SK-N-SH treated with all-trans-retinoic acid at 6 μM for 48 hours (cell line): ENCODE results near the gene CACHD1.

Source experiments
- ATAC-seq: fragments of 200-7000 bp; cut with Tn5 transposase; 3 replicates; pipeline ENCODE4 v1.9.1; 2020; ENCODE audit warnings: mild to moderate bottlenecking, moderate library complexity
- BACH2 ChIP-seq: fragments of 250-450 bp; sonication (Bioruptor Pico); IDR thresholded peaks from 2 replicates; pipeline ENCODE4 v1.9.0; 2021; ENCODE audit warnings: mild to moderate bottlenecking, borderline replicate concordance
- CREB5 ChIP-seq: fragments of 250-450 bp; sonication (Bioruptor Pico); IDR thresholded peaks from 2 replicates; pipeline ENCODE4 v1.5.1; 2020; ENCODE audit warnings: low read depth, mild to moderate bottlenecking, moderate library complexity
- CSDC2 ChIP-seq: fragments of 250-450 bp; sonication (Bioruptor Pico); IDR thresholded peaks from 2 replicates; pipeline ENCODE4 v1.5.0; 2020; ENCODE audit warnings: mild to moderate bottlenecking, moderate library complexity
- CSRNP3 ChIP-seq: fragments of 250-450 bp; sonication (Bioruptor Pico); IDR thresholded peaks from 2 replicates; pipeline ENCODE4 v1.5.1; 2021; ENCODE audit warnings: mild to moderate bottlenecking, moderate library complexity
- ISL1 ChIP-seq: fragments of 250-450 bp; sonication (Bioruptor Pico); IDR thresholded peaks from 2 replicates; pipeline ENCODE4 v2.1.2; 2022; ENCODE audit warnings: mild to moderate bottlenecking, moderate library complexity
- POU6F1 ChIP-seq: fragments of 250-450 bp; sonication (Bioruptor Pico); IDR thresholded peaks from 2 replicates; pipeline ENCODE4 v1.8.0; 2021; ENCODE audit warnings: low read depth, mild to moderate bottlenecking, moderate library complexity, borderline replicate concordance
- PPARA ChIP-seq: fragments of 250-450 bp; sonication (Bioruptor Pico); IDR thresholded peaks from 2 replicates; pipeline ENCODE4 v1.5.0; 2020; ENCODE audit warnings: mild to moderate bottlenecking, borderline replicate concordance
- TCF4 ChIP-seq: fragments of 250-450 bp; sonication (Bioruptor Pico); IDR thresholded peaks from 2 replicates; pipeline ENCODE4 v1.8.0; 2021; ENCODE audit warnings: mild to moderate bottlenecking, moderate library complexity, borderline replicate concordance
- TOX ChIP-seq: fragments of 250-450 bp; sonication (Bioruptor Pico); IDR thresholded peaks from 2 replicates; pipeline ENCODE4 v1.8.0; 2021; ENCODE audit warnings: mild to moderate bottlenecking, moderate library complexity, borderline replicate concordance
- TSHZ2 ChIP-seq: fragments of 250-450 bp; sonication (Bioruptor Pico); IDR thresholded peaks from 2 replicates; pipeline ENCODE4 v1.5.0; 2020; ENCODE audit warnings: mild to moderate bottlenecking, moderate library complexity
- ZC3H10 ChIP-seq: fragments of 250-450 bp; sonication (Bioruptor Pico); IDR thresholded peaks from 2 replicates; pipeline ENCODE4 v1.5.1; 2021; ENCODE audit warnings: mild to moderate bottlenecking, moderate library complexity
- ZNF565 ChIP-seq: fragments of 450-650 bp; formaldehyde crosslinking; conservative IDR thresholded peaks from 2 replicates; pipeline ENCODE4 v1.5.0; 2020; ENCODE audit warnings: low read depth, mild to moderate bottlenecking, moderate library complexity

CACHD1 gene

GRCh38 chr1:64474665-64475439 lies 4.9 kb downstream of the CACHD1 start (continued):
- no peak for TF ChIP-seq POU6F1 (CRISPR knock-in tag)
- no peak for TF ChIP-seq TCF4 (CRISPR knock-in tag)

DNA sequence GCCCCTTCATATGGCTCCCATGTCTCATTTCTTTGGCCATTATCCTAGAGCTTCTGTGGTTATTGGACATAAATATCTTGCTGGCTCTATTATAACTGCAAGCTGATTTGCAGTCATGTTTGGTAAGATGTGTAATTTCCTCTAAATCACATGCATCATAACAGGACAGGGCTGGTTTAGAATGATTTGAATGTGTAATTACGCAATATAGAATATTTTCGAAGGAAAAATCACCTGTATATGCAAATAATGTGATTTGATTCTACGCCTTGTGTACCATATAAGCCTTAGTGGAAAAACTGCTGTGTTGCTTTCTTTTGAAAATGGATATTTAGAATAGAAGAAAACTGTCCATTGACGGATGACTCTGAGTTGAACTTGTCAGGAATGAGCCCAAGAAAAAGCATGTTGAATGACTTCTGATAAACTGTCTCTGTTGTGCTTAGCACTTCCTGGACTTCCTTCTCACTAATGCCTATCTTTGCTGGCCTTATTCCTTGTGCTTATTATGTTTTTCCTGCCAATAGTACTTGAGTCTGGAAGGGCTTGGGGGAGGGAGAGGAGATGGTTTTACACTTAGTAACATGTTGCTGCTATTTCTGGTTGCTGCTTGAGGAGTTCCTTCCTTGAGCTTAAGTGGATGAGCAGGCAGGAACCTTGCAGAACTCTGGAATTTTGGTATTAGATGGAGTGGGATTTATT lies 6.5 kb downstream of the CACHD1 start:
- TF ChIP-seq ZNF565 (CRISPR knock-in tag) (no peak), ISL1 (peak; percentile 35; the same call in 1 of the 2 replicates), CSDC2 (CRISPR knock-in tag) (no peak)
- peak; percentile 80 for ATAC-seq

GRCh38 chr1:64478594-64479470 lies 8.9 kb downstream of the CACHD1 start:
- TF ChIP-seq CREB5 (CRISPR knock-in tag), result no peak
- TF ChIP-seq ISL1, result peak; percentile 44; the same call in 1 of the 2 replicates
- TF ChIP-seq CSDC2 (CRISPR knock-in tag), result no peak
- ATAC-seq, result no peak

GRCh38 chr1:64479874-64480273 lies 9.9 kb downstream of the CACHD1 start:
- TF ChIP-seq POU6F1 (CRISPR knock-in tag) (no peak), CSRNP3 (no peak)
- no peak for ATAC-seq

DNA sequence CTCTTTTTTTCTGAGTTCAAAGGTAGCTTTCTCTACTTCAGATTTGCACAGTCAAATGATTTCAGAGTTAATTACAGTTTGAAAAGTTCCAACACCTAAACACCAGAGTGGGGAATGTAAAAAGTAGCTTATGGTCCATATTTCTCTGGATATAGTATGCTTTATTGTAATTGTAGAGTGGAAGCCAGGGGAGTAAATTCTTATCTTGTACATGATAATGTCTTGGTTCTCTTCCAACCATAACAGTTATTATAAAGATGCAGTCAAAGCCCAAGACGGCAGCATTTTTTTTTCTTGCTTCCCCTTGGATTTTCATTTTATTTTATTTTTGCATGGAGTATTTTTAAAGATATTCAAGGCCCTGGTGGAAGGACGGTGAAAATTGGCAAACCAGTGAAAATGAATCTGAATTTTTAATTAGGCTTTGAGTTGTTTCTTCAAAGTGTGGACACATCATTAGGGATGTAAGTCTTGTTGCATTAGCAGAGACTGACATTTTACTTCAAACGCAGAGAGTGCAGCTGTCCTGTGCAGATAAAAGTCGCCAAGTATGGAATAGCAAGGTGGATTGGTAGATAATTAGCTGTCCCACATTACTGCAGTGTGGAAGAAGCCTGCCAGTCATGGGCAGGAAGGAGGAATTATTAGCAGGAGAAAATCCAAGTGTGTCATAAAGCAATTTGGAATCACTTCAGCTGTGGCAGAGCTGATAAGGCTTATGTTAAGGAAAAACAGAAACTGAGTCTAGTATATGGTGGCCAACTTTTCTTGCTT lies 11.3 kb downstream of the CACHD1 start:
- no peak for TF ChIP-seq TOX (CRISPR knock-in tag)
- TF ChIP-seq ISL1, result peak; percentile 43
- ATAC-seq, result no peak

DNA sequence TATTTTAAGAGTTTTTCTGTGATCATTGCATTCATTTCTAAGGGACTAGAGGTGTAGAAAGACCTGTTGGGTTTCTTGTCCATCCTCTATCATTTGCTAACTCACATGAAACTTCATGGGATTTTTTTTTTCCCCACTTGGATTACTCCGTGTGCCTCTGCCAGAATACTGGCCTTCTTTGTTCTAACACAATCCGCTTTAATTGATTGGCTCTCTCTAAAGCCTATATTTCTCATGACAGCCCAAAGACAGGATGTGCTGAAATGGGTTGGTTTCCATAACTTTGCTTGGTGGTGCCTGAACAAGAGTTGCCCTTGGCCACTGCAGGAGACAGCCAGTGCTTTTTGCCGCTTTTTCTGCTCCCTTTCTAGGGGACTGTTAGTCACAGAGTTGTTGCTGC lies 12.2 kb downstream of the CACHD1 start:
- no peak for ATAC-seq
- TF ChIP-seq BACH2 (CRISPR knock-in tag), result no peak
- no peak for TF ChIP-seq PPARA (CRISPR knock-in tag)
- TF ChIP-seq ZNF565 (CRISPR knock-in tag), result no peak
- no peak for TF ChIP-seq TSHZ2
- TF ChIP-seq ZC3H10 (CRISPR knock-in tag), result no peak
